Measurements from ENCODE around the gene PUS3.

The PUS3 gene

GRCh38 chr11:125938418-125938817, 35.4 kb upstream of the PUS3 start:
- Histone ChIP-seq H3K9ac (ENCODE audit: low read depth, low read length) (no peak overlapping the region), H3K4me1 (ENCODE audit: control insufficient read depth, insufficient read depth, low read length) (peaks cover 18% of the 10 kb centered on the region), H3K9me3 (ENCODE audit: control insufficient read depth, insufficient read depth, low read length) (no peaks in the 10 kb centered on the region)

GRCh38 chr11:125935618-125936199, 32.7 kb upstream of the PUS3 start:
- Histone ChIP-seq H3K4me3 (ENCODE audit: low read depth, low read length) (no peak overlapping the region), H3K27me3 (ENCODE audit: control insufficient read depth, insufficient read depth, low read length) (no peaks in the 10 kb centered on the region), H3K27ac (ENCODE audit: low read depth, low read length) (no peak overlapping the region), H3K9ac (ENCODE audit: low read depth, low read length) (no peak overlapping the region), H3K9me3 (ENCODE audit: control insufficient read depth, insufficient read depth, low read length) (no peaks in the 10 kb centered on the region), H3K4me1 (ENCODE audit: control insufficient read depth, insufficient read depth, low read length) (peaks cover 22% of the 10 kb centered on the region), H3K36me3 (ENCODE audit: control insufficient read depth, insufficient read depth, low read length) (no peaks in the 10 kb centered on the region)

More at GRCh38 chr11:125938418-125938817, 35.4 kb upstream of the PUS3 start:
- Histone ChIP-seq H3K4me3 (ENCODE audit: low read depth, low read length) (no peak overlapping the region), H3K27ac (ENCODE audit: low read depth, low read length) (no peak overlapping the region), H3K27me3 (ENCODE audit: control insufficient read depth, insufficient read depth, low read length) (no peaks in the 10 kb centered on the region), H3K36me3 (ENCODE audit: control insufficient read depth, insufficient read depth, low read length) (no peaks in the 10 kb centered on the region)

DNA sequence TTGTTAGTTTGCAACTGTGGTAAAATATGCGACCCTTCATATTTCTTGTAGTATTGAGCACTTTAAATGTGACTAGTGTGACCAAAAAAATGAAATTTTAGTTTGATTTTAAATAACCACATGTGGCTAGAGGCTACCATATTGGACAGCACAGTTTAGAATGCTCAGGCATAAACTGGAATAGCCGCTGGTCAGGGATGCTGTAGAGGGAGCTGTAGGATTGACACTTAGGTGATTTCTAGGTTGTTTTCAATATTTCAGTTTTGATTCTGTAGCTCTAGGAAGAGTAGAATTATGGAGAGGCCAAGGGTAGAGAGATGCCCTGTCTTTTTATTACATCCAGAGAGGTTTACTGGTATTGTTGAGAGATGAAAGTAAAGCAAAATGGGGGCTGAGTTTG, 32.0 kb upstream of the PUS3 start:
- H3K9me3 ChIP-seq (ENCODE audit: control insufficient read depth, insufficient read depth, low read length): no peaks in the 10 kb centered on the region
- H3K27me3 ChIP-seq (ENCODE audit: control insufficient read depth, insufficient read depth, low read length): no peaks in the 10 kb centered on the region
- no peak overlapping the region for H3K9ac ChIP-seq (ENCODE audit: low read depth, low read length)
- H3K4me3 ChIP-seq (ENCODE audit: low read depth, low read length): no peak overlapping the region
- no peaks in the 10 kb centered on the region for H3K36me3 ChIP-seq (ENCODE audit: control insufficient read depth, insufficient read depth, low read length)
- no peak overlapping the region for H3K27ac ChIP-seq (ENCODE audit: low read depth, low read length)
- H3K4me1 ChIP-seq (ENCODE audit: control insufficient read depth, insufficient read depth, low read length): peaks cover 22% of the 10 kb centered on the region

DNA sequence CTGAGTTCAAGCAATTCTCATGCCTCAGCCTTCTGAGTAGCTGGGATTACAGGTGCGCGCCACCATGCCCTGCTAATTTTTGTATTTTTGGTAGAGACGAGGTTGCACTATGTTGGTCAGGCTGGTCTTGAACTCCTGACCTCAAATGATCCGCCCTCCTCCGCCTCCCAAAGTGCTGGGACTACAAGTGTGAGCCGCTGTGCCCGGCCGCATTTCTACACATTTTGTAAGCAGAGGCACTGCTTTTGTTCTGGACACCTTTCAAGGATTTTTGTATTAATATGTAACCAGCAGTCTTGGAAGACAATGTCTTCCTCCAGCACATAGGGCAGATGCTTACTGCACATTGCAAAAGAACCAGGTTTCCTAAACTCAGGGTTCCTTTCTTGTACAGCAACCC, 31.5 kb upstream of the PUS3 start:
- Histone ChIP-seq H3K27me3 (ENCODE audit: control insufficient read depth, insufficient read depth, low read length) (no peaks in the 10 kb centered on the region), H3K4me1 (ENCODE audit: control insufficient read depth, insufficient read depth, low read length) (peaks cover 22% of the 10 kb centered on the region), H3K4me3 (ENCODE audit: low read depth, low read length) (no peak overlapping the region), H3K9me3 (ENCODE audit: control insufficient read depth, insufficient read depth, low read length) (no peaks in the 10 kb centered on the region), H3K27ac (ENCODE audit: low read depth, low read length) (no peak overlapping the region), H3K9ac (ENCODE audit: low read depth, low read length) (no peak overlapping the region), H3K36me3 (ENCODE audit: control insufficient read depth, insufficient read depth, low read length) (no peaks in the 10 kb centered on the region)

- H3K27me3 ChIP-seq (ENCODE audit: control insufficient read depth, insufficient read depth, low read length): no peaks in the 10 kb centered on the region
- H3K36me3 ChIP-seq (ENCODE audit: control insufficient read depth, insufficient read depth, low read length): no peaks in the 10 kb centered on the region
- peaks cover 22% of the 10 kb centered on the region for H3K4me1 ChIP-seq (ENCODE audit: control insufficient read depth, insufficient read depth, low read length)
- H3K4me3 ChIP-seq (ENCODE audit: low read depth, low read length): no peak overlapping the region; the same call in 1 of the 2 replicates
- no peaks in the 10 kb centered on the region for H3K9me3 ChIP-seq (ENCODE audit: control insufficient read depth, insufficient read depth, low read length)
- no peak overlapping the region for H3K27ac ChIP-seq (ENCODE audit: low read depth, low read length)
- 0 out of 2 replicates have a peak overlapping the region, but pooled peaks have one; percentile 2 for H3K9ac ChIP-seq (ENCODE audit: low read depth, low read length)
Observed at GRCh38 chr11:125933030-125933813, 30.2 kb upstream of the PUS3 start.

GRCh38 chr11:125932301-125932700, 29.3 kb upstream of the PUS3 start:
- Histone ChIP-seq H3K9ac (ENCODE audit: low read depth, low read length) (no peak overlapping the region), H3K9me3 (ENCODE audit: control insufficient read depth, insufficient read depth, low read length) (no peaks in the 10 kb centered on the region), H3K27me3 (ENCODE audit: control insufficient read depth, insufficient read depth, low read length) (no peaks in the 10 kb centered on the region), H3K36me3 (ENCODE audit: control insufficient read depth, insufficient read depth, low read length) (no peaks in the 10 kb centered on the region), H3K27ac (ENCODE audit: low read depth, low read length) (no peak overlapping the region), H3K4me1 (ENCODE audit: control insufficient read depth, insufficient read depth, low read length) (peaks cover 22% of the 10 kb centered on the region), H3K4me3 (ENCODE audit: low read depth, low read length) (no peak overlapping the region)

DNA sequence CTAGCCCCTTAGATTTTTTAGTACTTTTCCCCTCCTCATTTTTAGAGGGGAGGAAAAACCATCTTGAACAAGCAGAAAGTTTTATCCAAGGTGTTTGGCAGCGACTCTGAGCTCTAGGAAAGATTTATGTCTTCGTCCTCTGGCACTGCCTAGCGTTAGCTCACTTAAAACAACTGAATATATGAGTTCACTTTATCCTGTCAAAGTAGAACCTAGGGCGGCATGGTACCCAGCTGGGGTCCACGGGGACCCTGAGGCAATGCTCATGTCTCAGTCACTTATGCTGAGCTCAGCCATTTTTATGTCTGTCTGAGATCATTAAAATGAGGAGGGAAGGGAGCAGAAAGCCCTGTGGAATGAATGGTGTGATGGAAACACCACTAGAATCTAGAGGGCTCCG, 28.7 kb upstream of the PUS3 start:
- Histone ChIP-seq H3K4me3 (ENCODE audit: low read depth, low read length) (no peak overlapping the region), H3K36me3 (ENCODE audit: control insufficient read depth, insufficient read depth, low read length) (no peaks in the 10 kb centered on the region), H3K4me1 (ENCODE audit: control insufficient read depth, insufficient read depth, low read length) (peaks cover 22% of the 10 kb centered on the region), H3K27me3 (ENCODE audit: control insufficient read depth, insufficient read depth, low read length) (no peaks in the 10 kb centered on the region), H3K27ac (ENCODE audit: low read depth, low read length) (no peak overlapping the region), H3K9me3 (ENCODE audit: control insufficient read depth, insufficient read depth, low read length) (no peaks in the 10 kb centered on the region), H3K9ac (ENCODE audit: low read depth, low read length) (no peak overlapping the region)

DNA sequence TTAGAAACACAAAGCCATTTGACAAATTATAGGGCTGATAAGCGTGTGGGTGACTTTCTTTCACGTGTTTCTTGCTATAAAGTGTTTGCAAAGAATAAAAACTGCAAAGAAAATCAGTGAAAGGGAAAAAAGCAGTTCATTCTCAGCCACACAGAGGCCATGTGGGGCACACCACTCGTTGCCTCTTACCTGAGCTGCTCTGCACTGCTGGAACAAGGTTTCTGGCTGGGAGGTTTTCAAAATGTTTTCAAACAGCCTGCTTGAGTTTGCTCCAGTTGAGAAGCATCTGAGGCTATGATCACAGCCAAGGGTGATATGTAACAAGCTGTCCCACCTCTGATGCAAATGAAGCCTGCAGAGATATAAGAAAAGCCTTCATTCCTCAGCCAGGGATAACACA, 28.1 kb upstream of the PUS3 start:
- H3K36me3 ChIP-seq (ENCODE audit: control insufficient read depth, insufficient read depth, low read length): no peaks in the 10 kb centered on the region
- H3K4me1 ChIP-seq (ENCODE audit: control insufficient read depth, insufficient read depth, low read length): peaks cover 22% of the 10 kb centered on the region
- no peak overlapping the region for H3K4me3 ChIP-seq (ENCODE audit: low read depth, low read length)
- H3K9ac ChIP-seq (ENCODE audit: low read depth, low read length): no peak overlapping the region
- no peaks in the 10 kb centered on the region for H3K9me3 ChIP-seq (ENCODE audit: control insufficient read depth, insufficient read depth, low read length)
- H3K27me3 ChIP-seq (ENCODE audit: control insufficient read depth, insufficient read depth, low read length): no peaks in the 10 kb centered on the region
- H3K27ac ChIP-seq (ENCODE audit: low read depth, low read length): no peak overlapping the region

DNA sequence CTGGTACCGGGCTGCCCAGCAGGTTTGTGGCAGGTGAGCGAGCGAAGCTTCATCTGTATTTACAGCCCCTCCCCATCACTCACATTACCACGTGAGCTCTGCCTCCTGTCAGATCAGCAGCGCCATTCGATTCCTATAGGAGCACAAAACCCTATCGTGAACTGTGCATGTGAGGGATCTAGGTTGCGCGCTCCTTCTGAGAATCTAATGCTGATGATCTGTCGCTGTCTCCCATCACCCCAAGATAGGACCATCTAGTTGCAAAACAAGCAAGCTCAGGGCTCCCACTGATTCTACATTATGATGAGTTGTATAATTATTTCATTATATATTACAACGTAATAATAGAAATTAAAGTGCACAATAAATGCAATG, 27.1 kb upstream of the PUS3 start:
- Histone ChIP-seq H3K9me3 (ENCODE audit: control insufficient read depth, insufficient read depth, low read length) (no peaks in the 10 kb centered on the region), H3K4me3 (ENCODE audit: low read depth, low read length) (no peak overlapping the region), H3K4me1 (ENCODE audit: control insufficient read depth, insufficient read depth, low read length) (peaks cover 24% of the 10 kb centered on the region), H3K27ac (ENCODE audit: low read depth, low read length) (no peak overlapping the region), H3K36me3 (ENCODE audit: control insufficient read depth, insufficient read depth, low read length) (no peaks in the 10 kb centered on the region), H3K27me3 (ENCODE audit: control insufficient read depth, insufficient read depth, low read length) (no peaks in the 10 kb centered on the region), H3K9ac (ENCODE audit: low read depth, low read length) (no peak overlapping the region)

GRCh38 chr11:125929445-125930075, 26.6 kb upstream of the PUS3 start:
- H3K9ac ChIP-seq (ENCODE audit: low read depth, low read length): no peak overlapping the region

GRCh38 chr11:125926682-125927081, 23.7 kb upstream of the PUS3 start:
- no peak overlapping the region for H3K4me3 ChIP-seq (ENCODE audit: low read depth, low read length)
- H3K36me3 ChIP-seq (ENCODE audit: control insufficient read depth, insufficient read depth, low read length): no peaks in the 10 kb centered on the region
- peaks cover 2% of the 10 kb centered on the region; the same call in 1 of the 2 replicates for H3K4me1 ChIP-seq (ENCODE audit: control insufficient read depth, insufficient read depth, low read length)
- H3K27me3 ChIP-seq (ENCODE audit: control insufficient read depth, insufficient read depth, low read length): no peaks in the 10 kb centered on the region
- no peak overlapping the region for H3K27ac ChIP-seq (ENCODE audit: low read depth, low read length)
- no peak overlapping the region for H3K9ac ChIP-seq (ENCODE audit: low read depth, low read length)
- no peaks in the 10 kb centered on the region for H3K9me3 ChIP-seq (ENCODE audit: control insufficient read depth, insufficient read depth, low read length)

More at GRCh38 chr11:125929445-125930075, 26.6 kb upstream of the PUS3 start:
- no peak overlapping the region for H3K27ac ChIP-seq (ENCODE audit: low read depth, low read length)
- H3K4me1 ChIP-seq (ENCODE audit: control insufficient read depth, insufficient read depth, low read length): peaks cover 24% of the 10 kb centered on the region
- no peaks in the 10 kb centered on the region for H3K27me3 ChIP-seq (ENCODE audit: control insufficient read depth, insufficient read depth, low read length)
- no peak overlapping the region for H3K4me3 ChIP-seq (ENCODE audit: low read depth, low read length)
- H3K9me3 ChIP-seq (ENCODE audit: control insufficient read depth, insufficient read depth, low read length): no peaks in the 10 kb centered on the region
- no peaks in the 10 kb centered on the region for H3K36me3 ChIP-seq (ENCODE audit: control insufficient read depth, insufficient read depth, low read length)
